Endometrium (tissue), 2 donors: Measurements from ENCODE around the gene GET3.
A peak's percentile ranks its signal among the peaks of the same experiment; 100 is the strongest.
"Not testable (repeated sequence)": the region's sequence is repeated elsewhere in the genome, so short reads cannot be mapped to it uniquely, and the experiment has no call there.

Experiments
- FAIRE-seq: peaks from 2 replicates; lab custom pipeline; 2012; peaks lifted over from hg19 to GRCh38; lab: Jason Lieb, UNC
- donor health status: control.
- donor health status: control.

Gene GET3

DNA sequence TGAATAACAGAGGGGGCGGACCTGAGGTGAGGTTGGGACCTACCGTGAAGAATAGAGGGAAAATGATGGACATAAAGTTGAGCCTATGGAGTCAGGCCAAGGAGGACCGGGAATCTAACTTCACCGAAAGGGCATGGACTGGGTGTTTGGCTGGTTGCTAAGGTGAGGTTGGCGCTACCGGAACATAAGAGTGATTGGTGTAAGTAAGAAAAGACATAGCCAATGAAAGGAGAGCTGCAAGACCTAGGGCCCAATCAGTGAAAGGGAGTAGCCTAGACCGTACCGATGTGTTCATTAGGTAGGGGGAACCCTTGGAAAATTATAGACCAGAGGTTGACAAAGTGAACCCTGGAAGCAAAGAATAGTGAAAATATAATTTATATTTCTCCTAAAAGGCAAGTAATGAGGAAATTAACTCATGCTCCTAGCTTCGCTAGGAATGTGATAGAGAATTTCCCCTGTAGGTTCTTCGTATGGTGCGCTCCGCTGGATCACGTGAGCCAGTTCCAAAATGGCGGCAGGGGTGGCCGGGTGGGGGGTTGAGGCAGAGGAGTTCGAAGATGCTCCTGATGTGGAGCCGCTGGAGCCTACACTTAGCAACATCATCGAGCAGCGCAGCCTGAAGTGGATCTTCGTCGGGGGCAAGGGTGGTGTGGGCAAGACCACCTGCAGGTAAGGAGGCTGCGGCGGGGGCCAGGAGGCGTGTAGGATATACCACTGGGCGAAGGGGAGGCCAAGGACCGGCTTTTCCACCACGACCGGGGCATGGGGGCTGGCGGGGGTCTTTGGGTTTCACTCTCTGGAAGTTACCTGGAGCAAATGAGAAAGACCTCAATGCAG, at the start of gene GET3:
TSS of gene GET3 (plus strand) at position 503 of the 840 bp plus-strand sequence. CDS start at position 512, 9 bp downstream.
- FAIRE-seq: peak; percentile 99

DNA sequence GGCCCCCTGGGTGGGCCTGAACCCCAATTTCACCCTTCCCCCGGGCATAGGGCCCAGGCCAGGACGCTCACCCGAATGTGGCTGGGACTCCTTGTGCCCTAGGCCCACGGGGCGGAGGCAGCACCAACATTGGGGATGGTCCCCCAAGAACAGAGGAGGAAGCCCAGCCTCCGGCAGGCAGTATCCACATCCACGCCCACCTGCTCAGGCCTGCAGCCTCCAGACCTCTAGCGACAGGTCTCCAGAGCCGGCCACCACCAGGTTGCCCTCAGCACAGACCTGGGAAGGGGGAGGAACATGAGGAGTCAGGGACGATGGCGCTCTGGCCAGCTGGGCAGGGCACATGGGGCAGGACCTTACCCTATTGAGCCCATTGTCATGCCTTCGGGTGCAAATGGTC, 48.3 kb upstream of the GET3 start:
- FAIRE-seq: no peak

DNA sequence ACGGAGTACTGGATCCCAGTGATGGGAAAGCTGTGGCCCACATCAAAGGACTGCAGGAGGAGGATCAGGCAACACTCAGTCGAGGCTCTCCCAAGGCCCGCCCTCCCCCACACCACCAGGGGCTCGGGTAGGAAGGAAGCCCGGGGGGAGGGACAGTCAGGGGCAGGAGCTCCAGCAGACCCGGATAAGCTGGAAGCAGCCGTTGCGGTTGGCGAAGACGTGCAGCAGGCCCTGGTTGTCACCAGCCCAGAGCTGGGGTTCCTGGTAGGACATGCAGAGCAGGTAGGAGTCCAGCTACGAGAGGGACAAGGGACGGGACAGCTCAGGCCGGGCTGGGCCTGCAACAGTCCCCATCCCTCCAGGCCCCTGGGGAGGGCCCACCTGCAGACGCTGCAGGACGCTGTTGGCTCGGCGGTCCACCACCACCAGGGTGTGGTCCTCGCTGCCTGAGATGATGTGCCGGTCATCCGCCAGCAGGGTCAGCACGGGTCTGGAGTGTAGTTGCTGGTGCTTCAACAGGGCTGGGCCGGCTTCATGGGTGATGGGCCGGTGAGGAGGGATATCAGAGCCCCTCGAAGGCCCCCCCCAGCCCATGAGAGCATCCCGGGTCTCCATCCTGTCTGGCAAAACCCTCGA, 47.6 kb upstream of the GET3 start:
- FAIRE-seq: no peak

DNA sequence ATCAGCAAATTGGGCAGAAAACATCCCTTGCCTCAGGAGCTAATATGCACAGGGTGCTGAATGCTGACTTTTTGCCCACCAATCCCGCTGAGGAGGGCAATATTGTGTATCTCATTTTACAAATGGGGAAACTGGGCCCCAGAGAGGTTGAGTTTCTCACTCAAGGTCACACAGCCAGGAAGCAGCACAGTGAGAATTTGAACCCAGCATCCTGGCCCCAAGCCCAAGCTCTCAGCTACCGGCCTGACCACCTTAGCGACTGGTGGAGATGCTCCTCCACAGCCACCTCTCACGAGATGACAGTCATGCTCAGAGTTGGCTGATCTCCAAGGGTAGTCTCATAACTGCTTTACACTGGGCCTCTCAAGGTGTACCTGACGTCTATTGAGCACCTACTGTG, 44.3 kb upstream of the GET3 start:
- no peak for FAIRE-seq

DNA sequence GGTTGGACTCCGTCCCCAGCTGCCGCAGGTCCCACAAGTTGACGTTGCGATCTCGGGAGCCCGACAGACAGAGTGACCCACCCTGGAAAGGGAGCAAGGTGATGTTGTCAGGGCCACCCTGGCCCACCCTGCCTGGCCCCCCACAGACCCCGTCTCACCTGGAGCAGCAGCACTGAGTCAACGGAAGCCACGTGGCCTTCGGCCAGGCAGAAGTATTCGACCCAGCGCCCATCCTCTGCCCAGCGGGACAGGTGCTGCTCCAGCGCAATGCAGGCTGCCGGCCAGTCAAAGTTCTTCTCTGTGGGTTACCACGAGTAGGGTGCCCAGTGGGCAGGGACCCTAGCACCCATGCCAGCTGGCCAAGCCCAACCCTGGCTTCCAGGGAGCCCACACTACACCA, 42.7 kb upstream of the GET3 start:
- FAIRE-seq: no peak

DNA sequence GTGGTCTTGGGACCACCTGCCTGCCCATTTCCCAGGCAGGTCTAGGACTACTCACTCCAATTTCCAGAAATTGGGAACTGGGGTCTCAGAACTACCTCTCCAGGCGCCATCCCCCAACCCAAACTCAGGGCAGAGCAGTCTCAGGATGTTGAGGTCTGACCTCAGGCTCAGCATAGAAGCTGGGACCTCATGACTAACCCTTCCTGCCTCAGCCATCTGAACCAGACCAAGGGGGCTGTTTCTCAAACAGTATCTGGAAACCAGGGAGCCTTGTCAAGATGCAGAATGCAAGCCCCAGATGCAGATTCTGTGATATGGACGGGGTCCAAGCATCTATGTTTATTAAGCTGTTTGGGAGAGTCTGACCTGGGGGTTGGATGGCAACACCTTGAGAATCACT, 42.2 kb upstream of the GET3 start:
- no peak for FAIRE-seq

DNA sequence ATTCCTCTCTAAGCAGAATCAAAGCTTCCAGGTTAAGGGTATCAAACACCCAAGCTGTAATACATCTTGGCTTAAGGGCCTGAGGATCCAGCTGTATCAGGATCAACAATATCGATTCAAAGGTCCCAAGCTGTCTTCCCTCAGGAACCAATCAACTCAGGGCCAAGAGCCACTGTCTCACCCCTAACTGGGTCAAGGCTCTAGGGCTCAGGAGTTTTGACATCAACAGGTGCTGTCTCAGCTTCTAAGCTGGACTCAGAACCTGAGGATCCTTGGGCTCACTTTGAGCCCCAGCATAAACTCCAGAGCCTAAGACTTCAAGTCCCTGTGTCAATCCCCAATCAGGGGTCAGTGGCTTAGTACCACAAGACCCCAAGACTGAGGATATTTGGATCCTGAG, 41.8 kb upstream of the GET3 start:
- FAIRE-seq: no peak

DNA sequence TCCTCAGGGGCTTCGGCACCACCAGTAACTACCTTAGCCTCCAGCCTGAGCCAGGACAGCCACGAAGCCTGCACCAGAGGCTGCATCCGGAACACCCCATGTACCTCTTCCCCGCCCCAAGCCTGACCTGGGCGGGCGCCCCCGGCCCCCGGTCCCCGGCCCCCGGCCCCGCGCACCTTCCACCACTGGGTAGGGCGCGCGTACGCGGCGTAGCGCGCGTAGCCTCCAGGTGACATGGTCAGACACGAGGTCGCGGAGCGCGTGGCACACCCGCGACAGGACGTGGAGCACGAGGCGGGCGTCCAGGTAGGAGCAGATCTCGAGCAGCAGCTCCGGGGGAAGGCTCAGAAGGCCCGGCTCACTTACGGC, 41.3 kb upstream of the GET3 start:
- no peak for FAIRE-seq

DNA sequence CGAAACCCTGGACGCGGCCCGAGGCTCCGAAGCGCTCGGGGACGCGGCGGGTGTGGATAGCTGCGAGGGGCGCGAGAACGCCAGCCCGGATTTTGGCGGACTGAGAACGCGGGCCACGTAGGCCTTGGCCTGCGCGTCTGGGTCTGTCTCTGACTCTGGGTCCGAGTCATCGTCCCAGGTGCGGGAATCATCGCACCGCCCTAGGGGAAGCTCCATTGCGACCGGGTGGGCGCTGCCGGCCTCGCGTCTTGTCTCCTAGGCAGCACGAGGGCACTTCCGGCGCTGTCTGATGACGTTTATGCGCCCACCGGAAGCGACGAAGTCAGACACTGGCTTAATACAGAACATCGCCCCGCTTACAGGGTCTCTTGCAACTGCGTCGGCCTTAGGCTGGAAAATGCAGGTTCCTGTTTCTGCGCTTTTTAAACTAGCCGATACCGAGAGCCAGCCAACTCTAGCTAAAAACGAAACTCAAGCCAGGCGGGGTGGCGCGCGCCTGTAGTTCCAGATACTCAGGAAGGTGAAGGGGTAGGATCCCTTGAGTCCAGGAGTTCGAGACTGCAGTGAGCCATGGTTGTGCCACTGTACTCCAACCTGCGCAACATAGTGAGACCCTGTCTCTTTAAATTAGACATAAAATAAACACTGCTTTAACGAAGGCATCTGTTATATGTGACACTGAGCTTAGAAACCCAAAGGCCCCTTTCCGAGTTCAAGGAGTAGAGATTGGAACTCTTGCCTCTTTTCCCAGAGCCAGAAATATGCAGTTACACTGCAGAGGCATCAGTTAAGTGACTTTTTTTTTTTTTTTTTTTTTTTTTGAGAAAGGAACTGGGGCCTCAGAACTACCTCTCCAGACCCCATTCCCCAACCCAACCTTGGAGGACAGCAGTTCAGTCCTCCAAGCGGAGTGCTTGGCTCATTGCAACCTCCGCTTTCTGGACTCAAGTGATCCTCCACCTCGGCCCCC, 40.6 kb upstream of the GET3 start, which contains the start of gene FBXW9:
TSS of gene FBXW9 (minus strand) at position 266 of the 970 bp plus-strand sequence. CDS start at position 216, 50 bp downstream.
- no peak for FAIRE-seq

DNA sequence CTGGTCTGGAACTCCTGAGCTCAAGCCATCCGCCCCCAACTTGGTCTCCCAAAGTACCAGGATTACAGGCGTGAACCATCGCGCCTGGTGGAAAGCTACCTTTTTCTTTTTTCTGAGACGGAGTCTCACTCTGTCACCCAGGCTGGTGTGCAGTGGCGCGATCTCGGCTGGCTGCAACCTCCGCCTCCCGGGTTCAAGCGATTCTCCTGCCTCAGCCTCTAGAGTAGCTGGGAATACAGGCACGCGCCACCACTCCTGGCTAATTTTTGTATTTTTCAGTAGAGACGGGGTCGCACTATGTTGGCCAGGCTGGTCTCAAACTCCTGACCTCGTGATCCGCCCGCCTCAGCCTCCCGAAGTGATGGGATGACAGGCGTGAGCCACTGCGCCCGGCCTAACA, 39.9 kb upstream of the GET3 start:
- not testable (repeated sequence) for FAIRE-seq

DNA sequence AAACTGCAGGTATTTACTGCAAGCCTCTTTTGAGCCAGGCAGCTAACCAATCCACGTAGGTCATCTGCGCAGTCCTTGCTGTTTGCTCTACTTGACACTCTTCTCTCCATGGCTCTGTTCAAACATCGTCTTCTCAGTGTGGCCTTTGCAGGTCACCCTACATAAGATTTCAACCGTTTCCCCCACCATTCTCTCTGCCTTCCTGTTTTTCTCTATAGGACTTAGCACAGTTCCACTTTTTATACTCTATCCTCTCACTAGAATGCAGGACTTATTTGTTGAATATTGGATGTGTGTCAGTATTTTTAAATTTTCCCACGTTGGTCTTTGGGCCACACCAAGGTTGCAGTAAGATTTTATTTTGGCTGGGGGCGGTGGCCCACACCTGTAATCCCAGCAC, 39.2 kb upstream of the GET3 start:
- FAIRE-seq: no peak

DNA sequence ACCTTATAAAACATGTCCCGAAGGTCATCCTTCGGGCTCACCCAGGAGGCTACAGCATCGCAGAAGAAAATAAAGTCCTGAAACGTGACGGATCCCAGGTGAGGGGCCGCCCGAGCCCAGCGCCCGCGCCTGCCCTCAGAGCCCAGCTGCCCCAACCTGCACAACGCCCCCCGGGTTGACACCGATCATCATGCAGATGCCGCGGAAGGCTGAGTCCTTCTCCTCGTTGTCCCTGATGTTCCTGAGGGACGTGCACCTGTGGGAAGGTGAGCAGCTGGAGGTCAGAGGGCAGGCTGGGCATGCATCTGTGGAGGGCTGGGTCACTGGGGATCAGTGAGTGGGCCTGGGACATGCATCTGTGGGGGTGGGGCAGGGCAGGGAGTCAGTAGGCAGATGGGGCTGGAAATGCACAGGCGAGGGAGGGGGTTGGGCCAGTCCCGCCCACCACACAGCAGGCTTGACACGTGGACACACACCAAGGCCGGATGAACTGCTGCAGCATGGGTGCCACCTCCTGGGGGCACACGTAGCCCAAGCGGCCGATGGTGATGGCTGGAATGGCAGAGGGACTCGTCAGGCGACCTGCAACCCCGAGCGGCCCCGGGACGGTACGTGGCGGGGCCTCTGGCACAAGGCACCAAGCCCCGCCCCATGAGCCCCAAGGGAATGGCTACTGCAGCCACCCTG, 35.6 kb upstream of the GET3 start:
- FAIRE-seq: no peak

DNA sequence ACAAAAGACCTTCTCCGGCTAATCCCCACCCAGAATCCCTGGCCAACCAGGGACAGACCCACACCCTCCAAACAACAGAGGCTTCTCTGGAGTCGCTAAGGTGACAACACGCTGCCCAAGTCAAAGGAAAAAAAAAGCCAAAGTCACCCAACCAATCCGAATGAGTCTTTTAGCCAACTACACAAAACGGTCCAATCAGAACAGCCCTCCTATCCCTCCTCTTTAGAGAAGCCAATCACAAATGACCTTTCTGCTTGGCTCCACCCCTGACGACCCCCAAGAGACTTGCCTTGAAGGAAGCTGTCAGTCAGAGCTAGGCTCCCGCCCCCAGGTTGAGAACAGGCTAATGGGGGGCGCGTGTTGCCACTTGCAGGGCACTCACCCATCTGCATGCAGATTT, 34.3 kb upstream of the GET3 start:
- no peak for FAIRE-seq

DNA sequence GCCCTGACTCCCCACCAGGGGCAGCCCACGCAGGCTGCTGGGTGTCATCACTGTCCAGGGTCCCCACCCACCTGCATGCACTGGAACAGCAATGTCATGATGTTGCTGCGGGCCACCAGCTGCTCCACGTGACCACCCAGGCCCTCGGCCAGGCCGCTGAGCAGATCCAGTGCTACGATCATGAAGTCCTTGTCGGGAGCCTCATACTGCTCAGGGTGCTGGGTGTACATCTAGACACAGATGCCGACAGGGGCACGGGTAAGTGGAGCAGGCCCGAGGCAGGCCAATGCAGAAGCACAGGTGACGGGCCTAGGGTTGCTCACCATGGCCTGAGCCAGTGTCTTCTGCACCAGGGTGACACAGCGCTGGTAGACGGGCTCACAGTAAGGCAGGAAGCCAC, 32.1 kb upstream of the GET3 start:
- FAIRE-seq: no peak

DNA sequence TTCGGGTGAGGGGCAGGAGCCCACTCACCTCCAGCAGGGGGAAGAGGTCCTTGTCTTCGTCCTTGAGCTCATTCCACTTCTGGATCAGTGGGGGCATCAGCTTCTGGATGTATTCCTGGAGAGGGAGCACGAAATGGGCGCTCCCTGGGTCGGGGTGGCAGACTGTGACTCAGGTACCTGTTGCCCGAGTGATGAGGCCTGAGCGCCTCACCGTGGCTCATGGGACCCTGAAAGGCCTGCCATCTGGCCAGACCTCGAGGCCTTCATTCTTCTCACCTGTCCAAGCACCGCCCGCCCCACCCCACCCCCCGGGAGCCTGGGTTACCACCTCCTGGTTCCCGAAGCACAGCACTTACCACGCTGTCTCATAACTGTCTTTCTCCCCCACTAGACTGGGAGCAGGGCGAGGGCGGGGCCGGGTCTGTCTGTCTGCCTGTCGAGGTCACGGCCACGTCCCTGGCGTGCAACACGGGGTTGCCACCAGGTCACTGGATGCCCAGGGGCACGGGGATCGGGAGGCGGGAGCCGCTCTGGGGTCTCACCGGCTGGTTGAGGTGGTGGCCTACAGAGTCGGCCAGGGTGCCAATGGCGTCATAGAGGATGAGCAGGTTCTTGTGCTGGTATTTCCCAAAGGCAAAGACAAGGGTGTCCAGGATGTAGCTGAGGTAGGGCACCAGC, 31.5 kb upstream of the GET3 start:
- no peak for FAIRE-seq

DNA sequence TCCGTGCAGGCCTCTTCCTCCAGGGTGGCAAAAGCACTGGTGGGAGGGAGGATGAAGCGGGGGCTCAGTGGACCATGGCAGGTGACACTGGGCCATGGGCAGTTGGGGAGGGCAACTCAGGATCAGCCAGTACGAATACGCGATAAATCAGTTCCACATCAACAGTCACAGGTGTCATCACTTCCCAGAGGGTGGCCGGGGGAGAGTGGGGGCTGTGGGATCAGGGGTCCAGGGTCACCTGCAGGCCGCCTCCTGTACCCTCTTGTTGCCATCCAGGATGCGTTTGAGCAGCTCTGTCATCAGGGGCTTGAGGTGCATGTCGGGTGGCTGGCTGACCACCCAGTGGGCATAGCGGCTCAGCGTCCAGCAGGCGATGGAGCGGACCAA, 31.0 kb upstream of the GET3 start:
- FAIRE-seq: no peak

DNA sequence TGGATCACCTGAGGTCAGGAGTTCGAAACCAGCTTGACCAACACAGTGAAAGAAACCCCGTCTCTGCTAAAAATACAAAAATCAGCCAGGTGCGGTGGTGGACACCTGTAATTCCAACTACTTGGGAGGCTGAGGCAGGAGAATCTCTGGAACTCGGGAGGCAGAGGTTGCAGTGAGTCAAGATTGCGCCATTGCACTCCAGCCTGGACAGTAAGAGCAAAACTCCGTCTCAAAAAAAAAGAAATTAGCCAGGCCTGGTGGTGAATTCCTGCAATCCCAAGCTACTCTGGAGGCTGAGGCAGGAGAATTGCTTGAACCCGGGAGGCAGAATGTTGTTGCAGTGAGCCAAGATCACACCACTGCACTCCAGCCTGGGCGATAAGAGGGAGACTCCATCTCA, 28.7 kb upstream of the GET3 start:
- FAIRE-seq: no peak

DNA sequence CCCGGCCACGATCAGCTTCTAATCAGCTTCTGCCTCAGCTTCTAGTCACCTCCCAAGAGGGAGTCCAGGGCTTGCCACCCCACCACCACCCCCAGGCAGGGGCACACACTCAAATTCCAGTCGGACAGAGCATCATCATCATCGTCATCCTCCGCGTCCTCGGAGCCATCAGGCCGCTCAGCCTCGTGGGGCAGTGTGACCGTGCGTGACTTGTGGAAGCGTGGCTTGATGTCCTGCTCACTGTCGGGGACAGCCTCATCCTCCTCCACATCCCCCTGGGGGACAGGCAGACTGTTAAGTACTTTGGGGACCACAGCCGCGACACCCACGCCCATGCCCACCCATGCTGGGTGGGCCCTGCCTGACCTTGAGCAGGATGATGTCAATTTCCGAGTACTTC, 26.1 kb upstream of the GET3 start:
- no peak for FAIRE-seq

DNA sequence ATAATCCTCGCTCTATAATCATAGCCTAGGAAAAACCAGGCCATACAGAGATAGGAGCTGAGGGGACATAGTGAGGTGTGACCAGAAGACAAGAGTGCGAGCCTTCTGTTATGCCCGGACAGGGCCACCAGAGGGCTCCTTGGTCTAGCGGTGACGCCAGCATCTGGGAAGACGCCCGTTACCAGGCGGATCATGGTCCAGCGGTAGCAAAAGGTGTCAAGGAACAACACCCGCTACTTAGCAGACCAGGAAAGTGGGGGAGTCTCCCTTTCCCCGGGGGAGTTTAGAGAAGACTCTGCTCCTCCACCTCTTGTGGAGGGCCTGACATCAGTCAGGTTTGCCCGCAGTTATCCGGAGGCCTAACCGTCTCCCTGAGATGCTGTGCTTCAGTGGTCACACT, 25.2 kb upstream of the GET3 start:
- FAIRE-seq: not testable (repeated sequence)

DNA sequence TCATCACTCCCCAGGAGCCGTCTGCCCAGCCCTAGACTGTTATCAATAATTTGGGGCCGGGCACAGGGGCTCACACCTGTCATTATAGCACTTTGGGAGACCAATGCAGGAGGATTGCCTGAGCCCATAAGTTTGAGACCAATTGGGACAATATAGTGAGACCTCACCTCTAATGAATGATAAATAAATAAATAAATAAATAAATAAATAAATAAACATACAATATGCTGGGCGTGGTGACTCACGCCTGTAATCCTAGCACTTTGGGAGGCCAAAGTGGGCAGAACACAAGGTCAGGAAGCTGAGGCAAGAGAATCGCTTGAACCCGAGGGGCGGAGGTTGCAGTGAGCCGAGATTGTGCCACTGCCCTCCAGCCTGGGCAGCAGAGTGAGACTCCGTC, 24.0 kb upstream of the GET3 start:
- not testable (repeated sequence) for FAIRE-seq

DNA sequence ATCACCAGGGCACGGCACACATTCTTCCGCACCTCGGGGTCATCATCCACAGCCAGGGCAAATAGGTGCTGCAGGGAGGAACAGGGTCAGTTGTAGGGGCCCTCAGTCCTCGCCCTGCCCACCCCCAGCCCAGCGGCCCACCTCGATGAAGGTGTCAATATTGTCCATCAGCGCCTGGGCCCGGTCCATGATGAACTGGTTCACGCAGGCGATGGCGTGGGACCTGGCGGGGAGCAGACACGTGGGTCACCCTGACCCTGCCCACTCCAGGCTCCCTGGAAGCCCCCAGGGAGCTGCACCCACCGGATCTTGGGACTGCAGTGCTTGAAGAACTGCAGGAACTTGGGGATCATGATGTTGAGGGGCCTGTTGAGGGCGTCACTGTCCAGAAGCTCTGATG, 22.2 kb upstream of the GET3 start:
- no peak for FAIRE-seq
